ENCODE data around the gene ADNP. TPM values are rescaled to one million over a fixed set of nuclear protein-coding genes. Genes with fewer than 3 reads are reported as not detected.

Gene ADNP
- total RNA-seq, 4 donors from 2014 or later, result 48.2 to 54.9 (median 52.7) TPM

DNA sequence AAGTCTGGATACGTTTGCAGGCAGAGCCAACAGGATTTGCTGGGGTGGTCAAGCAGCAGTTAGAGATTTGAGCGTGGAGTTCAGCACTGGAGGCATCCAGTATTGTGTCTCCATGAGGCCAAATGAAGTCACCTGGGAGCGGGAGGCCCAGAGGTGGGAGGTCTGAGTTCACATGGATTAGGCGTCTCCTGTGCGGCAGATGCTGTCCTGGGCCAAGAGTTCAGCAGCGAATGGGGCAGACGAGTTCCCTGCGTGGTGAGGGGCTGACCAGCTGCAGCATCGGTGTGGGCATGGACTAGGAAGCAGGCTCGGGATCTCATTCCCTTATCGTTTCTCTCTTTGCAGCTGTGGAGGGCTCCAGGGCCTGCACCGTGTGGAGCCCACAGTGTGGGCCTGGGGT, 70.2 kb downstream of the ADNP start:
- TF ChIP-seq, protein P1, sequence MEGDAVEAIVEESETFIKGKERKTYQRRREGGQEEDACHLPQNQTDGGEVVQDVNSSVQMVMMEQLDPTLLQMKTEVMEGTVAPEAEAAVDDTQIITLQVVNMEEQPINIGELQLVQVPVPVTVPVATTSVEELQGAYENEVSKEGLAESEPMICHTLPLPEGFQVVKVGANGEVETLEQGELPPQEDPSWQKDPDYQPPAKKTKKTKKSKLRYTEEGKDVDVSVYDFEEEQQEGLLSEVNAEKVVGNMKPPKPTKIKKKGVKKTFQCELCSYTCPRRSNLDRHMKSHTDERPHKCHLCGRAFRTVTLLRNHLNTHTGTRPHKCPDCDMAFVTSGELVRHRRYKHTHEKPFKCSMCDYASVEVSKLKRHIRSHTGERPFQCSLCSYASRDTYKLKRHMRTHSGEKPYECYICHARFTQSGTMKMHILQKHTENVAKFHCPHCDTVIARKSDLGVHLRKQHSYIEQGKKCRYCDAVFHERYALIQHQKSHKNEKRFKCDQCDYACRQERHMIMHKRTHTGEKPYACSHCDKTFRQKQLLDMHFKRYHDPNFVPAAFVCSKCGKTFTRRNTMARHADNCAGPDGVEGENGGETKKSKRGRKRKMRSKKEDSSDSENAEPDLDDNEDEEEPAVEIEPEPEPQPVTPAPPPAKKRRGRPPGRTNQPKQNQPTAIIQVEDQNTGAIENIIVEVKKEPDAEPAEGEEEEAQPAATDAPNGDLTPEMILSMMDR (IDR thresholded peaks at IDR 0.05; ENCODE audit: low read depth), result no peak

DNA sequence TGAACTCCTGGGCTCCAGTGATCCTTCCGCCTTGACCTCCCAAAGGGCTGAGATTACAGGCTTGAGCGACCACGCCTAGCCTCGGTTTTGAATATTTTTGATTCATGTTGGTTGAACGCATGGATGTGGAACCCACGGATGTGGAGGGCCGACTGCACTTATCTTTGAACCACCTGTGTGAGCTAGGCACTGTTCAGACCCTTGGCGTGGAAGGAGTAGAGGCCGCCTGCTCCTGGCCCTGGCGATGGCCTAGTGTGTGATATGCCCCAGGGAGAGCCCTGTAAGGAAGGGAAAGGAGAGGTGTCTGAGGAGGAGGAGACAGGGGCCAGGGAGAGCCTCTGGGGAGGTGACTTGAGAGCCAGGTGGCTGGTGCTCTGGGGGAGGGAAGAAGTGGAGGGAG, 72.1 kb downstream of the ADNP start:
- TF ChIP-seq, protein P1 (IDR thresholded peaks at IDR 0.05; ENCODE audit: low read depth), result no peak

DNA sequence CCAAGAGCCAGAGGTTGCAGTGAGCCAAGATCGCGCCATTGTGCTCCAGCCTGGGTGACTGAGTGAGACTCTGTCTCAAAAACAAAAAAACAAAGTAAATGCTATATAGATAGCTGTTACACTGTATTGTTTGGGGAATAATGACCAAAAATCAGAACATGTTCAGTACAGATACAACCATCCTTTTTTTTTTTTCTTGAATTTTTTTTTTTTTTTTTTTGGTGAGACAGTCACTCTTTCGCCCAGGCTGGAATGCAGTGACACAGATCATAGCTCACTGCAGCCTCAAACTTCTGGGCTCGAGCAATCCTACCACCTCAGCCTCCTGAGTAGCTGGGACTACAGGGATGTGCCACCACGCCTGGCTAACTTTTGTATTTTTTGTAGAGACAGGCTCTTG, 72.7 kb downstream of the ADNP start:
- TF ChIP-seq, protein P1 (IDR thresholded peaks at IDR 0.05; ENCODE audit: low read depth), result no peak

DNA sequence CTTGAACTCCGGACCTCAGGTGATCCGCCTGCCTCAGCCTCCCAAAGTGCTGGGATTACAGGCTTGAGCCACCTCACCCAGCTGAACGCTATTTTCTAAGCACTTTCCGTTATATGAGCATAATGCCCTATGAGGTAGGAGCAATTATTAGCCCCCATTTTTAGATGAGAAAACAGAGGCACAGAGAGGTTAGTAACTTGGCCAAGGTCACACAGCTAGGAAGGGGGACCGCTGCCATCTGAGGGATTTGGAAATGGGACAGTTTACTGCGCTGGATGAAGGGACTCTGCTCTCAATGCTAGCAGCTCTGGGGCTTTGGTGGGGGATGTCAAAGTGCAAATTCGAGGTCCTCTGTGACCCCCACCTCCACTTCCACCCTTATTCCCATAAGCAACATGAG, 73.9 kb downstream of the ADNP start:
- TF ChIP-seq, protein P1 (IDR thresholded peaks at IDR 0.05; ENCODE audit: low read depth), result no peak

DNA sequence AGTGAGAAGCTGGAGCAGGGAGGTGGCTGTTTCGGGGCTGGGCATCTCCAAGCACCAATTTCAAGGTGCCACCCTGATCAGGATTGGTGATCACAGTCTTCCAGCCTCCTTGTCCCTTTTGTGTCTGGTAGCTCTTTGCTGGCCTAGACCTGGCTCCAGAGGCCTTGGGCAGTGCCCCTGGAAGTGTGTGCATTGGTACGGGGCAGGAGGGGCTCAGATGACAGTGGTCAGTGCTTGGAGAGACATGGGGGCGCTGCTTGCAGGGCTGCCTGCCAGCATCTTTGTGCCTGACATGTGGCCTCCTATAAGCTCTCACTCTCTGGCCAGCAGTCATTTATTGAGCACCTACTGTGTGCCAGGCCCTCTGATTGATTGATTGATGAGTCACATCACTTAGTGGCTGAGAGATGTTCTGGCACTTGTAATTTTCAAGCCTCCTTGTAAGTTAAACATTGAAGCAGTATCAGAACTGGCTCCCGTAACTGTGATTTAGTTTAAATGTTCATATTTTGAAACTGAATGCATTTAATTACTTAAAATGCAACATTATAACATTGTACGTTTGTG, 74.7 kb downstream of the ADNP start:
- TF ChIP-seq, protein P1 (IDR thresholded peaks at IDR 0.05; ENCODE audit: low read depth), result no peak

DNA sequence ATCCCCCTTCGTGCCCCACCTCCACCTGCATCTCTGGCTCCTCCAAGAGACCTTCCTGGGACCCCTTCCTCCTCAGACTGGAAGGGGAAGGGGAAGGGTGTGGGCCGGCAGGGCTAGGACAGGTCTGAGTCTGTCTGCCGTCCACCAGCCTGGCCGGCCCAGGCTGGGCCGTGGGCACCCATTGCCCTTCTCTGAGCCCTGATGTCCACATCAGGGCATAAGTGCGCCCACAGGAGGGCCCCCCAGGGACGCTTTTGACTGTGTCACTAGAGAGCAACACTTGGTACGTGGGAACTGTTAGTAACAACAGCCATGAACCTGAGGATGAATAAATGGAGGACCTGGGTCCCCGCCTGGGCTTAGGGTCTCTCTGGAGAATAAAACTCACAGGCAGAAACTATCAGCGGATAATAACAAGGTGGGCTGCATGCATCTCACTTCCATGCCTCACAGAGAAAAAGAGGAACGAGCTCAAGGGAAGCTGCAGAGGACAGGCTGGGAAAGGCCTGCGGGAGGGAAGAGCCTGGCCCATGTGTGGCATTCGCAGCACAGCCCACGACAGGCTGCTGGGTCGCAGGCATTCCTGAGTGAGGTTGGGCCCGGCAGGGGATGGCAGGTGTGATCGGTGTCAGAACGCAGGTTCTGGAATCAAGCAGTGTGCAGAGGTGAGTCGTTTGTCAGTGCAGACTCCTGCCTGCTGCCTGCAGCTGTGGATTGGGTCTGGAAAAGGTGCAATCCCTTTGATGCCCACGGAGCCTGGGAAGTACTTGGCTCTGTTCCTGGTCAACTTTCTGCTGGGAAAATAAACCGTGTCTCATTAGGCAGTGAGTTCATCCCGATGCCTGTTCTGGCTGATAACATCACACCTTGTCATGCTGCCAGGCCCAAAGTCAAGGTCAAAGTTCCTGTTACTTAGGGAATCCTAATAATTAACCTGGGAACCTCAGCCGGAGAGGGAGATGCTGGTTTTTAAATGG, 75.5 kb downstream of the ADNP start:
- TF ChIP-seq, protein P1 (IDR thresholded peaks at IDR 0.05; ENCODE audit: low read depth), result no peak

DNA sequence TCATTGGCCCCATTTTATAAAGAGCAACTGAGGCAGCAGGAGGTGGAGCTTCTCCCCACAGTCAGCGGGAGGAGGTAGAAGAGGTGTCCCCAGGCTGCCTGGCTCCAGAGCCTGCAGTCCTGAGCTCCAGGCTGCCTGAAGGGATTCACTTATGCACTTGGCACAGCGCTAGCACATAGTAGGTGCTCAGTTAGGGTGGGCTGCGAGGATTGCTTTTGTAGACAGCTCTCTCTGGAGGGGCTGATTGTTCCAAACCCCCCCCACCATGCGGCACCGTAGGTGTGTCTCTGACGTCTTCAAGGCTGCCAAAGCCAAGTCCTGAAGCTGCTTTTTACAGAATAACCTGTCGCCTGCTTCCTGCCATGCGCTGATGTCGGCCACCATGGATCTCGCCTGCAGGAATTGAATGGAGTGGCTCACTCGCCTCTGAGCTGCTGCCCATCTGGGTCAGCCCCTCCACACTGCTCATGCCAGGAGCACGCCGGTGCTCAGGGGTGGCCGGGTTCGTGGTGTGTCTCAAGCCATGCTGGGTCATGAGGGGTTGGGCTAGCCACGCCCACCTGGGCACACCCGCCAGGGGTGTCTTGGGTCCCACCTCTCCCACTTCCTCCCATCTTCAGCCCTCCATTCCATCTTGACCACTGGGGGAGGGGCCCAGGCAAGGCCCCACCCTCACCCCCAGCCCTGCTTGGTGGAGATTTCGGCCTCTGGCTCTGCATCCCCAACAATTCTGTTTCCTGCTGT, 76.6 kb downstream of the ADNP start:
- TF ChIP-seq, protein P1 (IDR thresholded peaks at IDR 0.05; ENCODE audit: low read depth), result no peak

Data from subcutaneous adipose tissue (tissue), 4 donors.